Inferior parietal cortex (tissue), 1 donor: ENCODE data around the gene RNF181.
"Not testable (repeated sequence)": the region's sequence is repeated elsewhere in the genome, so short reads cannot be mapped to it uniquely, and the experiment has no call there.

Experiments used
- DNase-seq: peaks from one replicate; pipeline ENCODE4 v3.0.0-alpha.2; 2016; ENCODE audit errors: extremely low spot score

The RNF181 gene

DNA sequence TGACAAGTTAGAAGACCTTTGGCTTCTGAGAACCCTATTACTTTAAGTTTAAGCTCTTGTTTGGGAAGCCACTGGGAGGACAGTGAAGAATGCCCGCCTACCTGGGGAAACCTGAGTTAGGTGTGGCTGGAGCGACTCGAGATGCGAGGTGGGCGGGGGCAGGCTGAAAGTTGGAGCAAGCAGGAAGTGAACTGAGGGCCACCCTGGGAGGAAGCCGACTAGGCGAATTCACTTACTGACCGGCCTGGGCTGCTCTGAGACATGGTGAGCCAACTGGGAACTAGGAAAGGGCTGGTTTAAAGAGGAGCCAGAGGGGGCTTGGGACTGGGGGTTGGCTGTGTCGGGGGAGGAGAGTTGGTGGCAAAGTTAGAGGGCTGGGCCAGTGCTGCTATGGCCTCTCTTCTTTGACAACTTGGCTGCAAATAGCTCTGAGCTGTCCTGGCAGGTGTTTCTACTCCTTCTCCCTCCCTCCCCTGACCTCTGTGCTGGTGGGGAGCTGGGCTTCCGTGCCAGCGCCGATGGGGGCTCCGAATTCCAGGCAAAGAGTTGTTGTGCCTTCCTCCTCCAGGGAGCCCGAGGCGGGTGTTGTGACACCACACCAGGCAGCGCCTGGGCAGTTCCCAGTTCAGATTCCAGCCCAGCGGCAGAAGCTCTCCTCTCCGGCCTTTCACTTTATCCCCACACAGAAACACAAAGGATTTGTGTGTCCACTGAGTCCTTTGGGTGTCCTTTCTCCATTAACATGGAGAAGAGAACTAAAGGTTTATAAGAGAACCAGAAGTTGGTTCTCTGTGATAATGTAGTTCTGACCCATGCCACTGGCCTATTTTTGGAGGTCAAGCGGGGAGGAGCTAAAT, 17.9 kb upstream of the RNF181 start, which contains the start of gene VAMP8:
VAMP8 (plus strand) TSS at position 201 of the 857 bp plus-strand sequence; CDS start at position 262, 61 bp downstream.
- no peak for DNase-seq

DNA sequence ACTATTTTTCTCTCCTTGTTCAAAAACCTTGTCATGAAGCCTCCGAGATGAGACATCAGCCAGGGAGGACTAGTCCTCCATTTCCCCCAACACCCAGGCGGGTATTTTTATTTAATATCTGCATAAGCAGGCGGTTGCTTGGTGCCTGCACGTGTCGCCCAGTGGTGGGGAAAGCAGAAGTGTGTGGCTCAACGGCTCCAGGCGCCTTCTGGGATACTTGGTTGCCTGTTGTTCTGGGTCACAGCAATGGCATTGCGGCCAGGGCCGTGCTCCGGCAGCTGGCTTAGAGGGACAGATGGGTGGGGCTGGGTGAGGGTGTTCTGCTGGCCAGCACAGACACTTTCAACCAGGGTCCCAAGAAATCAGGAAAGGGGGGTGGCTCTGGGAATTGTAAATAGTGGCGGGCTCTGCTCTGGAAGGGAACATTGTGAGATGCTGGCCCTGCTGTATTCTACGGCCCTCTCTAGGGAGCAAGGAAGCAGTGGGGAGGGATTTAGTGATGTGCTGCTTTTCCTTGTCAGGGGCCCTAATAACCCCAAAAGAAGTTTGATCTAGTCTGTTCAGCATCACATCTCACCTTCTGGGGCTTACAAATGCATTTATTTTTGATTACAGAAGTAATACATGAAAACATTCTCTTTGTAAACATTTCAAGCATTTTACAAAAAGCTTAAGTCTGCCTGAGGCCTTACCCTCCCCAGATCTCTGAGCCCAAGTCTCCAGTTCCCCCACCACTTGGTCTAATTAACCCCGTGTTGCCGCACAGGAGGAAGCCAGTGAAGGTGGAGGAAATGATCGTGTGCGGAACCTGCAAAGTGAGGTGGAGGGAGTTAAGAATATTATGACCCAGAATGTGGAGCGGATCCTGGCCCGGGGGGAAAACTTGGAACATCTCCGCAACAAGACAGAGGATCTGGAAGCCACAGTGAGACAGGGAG, 17.0 kb upstream of the RNF181 start:
- DNase-seq, result no peak

DNA sequence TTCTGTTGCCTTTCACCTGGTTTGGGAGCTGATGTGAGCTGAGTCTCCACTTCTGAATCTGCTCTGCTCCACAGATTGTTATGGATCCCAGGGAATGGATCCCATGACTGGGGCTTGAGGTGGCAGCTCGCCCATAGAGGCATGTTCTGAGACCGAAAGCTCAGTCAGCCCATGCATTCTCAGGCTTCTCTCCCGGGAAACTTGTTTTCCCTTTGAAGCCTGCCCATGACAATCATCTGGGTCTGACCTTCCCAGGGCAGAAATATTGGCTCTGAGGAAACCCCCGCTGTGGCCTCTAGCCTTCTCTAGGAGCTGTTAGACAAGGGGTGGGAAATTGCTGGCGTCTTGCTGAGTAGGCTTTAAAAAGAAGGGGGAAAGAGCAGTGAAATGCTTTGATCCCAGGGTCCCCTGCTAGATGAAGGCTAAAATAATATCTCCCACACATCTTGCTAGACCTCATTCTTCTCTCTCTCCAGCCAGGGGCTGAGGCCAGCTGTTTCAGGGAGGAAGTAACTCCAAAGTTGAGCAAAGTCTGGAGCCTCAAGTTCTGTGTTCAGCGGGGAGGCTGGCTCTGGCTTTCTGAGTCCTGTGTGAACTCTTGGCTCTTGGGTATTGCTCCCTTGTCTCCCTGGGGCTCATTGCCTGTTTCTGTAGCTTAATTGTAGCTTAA, 16.1 kb upstream of the RNF181 start:
- DNase-seq, result no peak

DNA sequence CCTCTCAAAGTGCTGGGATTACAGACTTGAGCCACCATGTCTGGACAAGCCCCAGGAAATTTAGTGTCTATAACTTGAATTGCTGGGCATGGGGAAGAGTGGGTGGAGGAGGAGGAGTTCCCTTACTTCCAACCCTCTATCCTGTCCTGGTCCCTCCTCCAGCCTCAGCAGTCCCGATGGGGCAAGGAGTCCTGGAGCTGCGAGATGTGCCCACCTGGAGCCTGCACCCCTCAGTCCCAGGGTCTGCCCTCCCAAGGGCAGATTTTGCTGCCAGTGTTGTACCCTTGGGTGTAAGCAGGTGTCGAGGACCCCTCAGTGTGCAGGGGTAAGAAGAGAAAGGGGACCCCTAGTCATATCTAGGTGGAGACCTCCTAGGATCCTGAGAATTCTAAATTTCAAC, 15.3 kb upstream of the RNF181 start:
- no peak for DNase-seq

DNA sequence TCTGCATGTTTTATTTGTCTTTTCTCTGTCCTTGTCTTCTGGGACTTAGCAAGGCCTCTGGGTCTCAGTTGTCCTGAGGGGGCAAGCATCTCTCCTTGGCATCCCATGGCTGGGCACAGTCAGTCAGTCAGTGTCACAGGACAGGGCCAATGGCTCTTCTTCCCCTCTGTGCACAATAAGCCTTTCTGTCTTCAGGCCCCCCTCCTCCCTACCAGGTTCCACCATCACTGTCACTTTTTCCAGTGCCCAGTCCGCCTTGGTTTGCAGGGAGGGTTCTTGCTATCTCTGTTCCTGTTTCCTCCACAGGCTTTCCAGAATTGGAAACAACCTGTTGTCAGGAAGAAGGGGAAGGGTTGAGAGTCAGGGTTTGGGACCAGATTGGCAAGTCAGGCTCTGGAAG, 13.1 kb upstream of the RNF181 start:
- DNase-seq, result no peak

DNA sequence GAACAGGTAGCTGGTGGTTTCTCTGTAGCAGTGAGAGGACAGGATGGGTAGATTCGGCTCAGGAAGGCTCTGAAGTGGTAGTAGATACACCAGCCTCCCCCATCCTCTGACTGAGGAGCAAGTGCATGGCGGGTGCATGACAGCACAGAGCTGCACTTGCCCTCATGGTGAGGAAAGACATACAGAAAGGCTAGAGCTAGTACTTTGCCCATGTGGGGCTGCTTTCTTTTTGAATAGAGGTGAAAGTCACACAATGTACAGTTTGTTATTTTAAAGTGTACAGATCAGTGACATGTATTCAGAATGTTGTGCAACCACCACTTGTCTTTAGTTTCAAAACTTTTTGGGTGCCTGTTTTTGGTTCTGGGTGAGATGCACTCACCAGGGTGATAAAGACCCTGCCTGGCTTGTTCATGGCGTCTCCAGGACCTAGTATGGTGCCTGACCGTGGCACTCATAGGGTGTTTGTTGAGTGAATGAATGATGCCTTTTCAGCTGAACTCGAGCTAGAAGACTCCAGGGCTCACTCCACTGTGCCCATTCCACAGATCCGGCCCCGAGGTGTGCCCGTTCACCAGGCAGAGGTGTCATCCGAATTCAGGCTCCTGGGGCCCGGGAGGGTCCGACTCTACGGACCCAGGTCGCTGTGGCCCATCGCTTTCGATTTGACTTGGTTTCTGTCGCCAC, 11.7 kb upstream of the RNF181 start:
- DNase-seq, result no peak

DNA sequence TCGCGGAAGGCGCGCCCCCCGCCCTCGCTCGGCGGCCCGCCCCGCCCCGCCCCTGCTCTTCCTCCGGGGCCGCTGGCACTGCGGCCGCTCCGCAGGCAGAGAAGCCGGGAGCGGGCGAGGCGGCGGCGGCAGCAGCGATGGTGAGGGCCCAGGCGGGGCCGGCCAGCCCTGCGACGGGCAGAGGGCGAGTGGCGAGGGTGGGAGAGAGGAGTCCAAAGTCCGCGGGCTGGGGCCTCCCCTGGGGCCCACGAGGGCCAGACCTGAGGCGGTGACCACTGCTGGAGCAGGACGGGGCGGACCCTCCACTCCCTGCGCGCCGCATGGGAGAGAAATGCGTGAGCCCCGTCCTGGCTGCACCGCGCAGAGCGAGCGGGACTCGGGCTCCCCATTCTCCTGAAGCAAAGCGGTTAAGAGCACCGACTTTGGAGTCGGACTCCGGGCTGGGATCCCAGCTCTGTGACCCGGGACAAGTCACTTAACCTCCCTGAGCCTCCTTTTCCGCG, 11.1 kb upstream of the RNF181 start, which contains the start of gene VAMP5:
VAMP5 (plus strand) TSS at position 78 of the 503 bp plus-strand sequence; CDS start at position 138, 60 bp downstream.
- DNase-seq, result no peak

DNA sequence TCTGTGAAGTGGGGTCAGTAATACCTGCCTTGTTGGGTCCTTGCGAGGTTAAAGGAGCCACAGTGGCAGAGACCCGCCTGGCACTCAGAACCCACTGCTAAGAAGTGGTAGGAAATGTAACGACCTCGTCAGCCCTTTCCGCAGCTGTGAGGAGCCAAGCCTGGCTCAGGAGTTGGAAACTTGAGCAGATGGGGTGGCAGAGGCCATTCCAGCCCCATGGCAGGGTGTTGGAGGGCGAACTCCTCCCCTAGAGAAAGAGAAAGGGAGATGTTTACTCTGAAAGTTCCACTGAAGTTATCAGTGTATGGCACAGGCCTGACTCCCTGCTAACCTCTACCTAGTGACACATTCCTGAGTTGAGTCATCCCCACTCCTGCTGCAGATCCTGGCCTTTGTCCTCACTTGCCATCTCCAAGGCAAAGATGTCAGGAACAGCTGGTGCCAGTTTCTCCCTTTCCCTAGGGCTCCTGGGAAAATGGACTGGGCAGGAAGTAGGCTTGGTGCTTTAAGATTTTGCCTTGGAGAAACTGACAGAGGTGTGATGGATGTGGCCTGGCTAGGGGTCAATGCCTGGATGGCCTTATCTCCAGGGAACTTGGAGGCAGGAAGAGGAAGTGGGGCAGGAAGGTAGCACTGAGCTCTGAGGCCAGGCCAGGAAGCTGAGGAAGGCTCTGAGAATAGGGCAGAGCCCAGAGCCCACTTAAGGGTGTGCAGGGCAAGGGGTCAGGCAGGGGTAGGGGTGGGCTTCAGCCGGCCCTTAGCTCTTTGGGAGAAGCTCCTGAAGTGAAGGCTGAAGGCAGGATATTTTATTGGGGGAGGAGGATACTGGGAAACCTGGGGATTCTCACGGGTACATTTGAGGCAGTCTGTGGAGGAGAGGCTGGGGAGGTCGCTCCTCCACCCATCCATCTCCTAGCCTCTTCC, 10.4 kb upstream of the RNF181 start:
- no peak for DNase-seq

DNA sequence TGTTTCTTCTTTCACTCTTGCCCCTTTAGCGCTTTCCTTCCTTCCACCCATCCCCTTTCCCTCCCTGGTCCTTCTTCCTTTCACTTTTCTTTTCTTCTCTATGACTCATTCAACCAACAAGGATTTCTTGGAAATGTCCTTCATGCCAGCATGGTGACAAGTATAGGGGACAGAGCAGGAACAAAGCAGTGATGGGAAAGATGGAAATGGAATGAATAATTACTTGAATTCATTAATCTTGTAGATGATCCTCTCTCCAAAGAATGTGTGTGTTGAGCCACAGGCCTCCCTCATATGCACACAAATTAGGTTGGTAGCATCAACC, 9.8 kb upstream of the RNF181 start:
- no peak for DNase-seq

DNA sequence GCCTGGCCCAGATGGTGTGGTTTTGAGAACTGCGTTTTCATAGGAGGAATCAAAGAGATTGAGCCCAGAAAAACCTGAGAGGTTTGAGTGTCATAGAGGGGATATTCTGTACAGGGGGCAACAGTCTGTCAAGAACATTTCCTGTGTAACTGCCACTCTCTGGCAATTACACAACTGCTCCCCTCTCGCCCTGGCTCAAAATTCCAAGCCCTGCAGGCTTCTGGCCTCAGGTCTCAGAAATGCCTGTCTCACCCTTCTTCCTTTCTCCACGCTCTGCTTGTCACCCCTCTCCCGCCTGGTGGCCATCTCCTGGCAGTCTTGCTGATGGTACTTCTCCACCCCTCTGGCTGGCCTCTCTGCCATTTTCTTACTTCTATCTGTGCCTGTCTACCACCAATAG, 7.3 kb upstream of the RNF181 start:
- DNase-seq, result no peak

DNA sequence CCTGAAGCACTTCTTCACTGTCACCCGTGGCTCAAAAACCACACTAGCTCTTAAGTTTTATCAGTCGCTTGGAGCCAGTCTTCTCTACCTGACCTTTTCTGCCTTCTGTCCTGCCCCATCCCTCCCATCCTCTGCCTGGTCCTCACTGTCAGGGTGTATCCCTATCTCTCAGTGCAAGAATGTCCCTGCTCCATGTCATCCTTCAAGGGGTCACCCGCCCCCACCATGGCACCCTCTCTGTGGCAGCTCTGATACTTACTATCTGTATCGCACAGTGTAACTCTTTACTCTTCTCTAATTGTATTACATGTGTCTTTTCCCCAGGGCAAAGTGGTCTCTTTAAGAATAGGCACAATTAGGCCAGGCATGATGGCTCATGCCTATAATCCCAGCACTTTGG, 6.9 kb upstream of the RNF181 start:
- DNase-seq, result no peak

DNA sequence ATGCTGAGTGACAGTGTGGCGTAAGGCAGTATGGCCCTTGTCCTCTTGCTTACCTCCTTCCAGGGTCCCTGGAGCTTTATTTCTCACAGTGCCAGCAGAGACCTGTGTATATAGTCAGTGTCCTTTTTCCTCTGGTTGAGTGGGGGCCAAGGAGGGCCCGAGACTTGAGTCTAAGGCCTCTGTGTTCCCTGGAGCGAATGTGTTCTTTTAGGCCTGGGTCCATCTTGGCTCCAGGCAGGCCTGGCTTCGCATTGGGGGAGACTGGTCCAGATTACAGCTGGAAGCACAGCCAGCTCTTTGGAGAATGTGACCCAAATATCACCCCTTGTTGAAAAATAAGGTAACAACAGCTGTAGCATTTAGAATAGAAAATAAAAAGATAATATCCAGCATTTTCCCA, 6.4 kb upstream of the RNF181 start:
- no peak for DNase-seq

DNA sequence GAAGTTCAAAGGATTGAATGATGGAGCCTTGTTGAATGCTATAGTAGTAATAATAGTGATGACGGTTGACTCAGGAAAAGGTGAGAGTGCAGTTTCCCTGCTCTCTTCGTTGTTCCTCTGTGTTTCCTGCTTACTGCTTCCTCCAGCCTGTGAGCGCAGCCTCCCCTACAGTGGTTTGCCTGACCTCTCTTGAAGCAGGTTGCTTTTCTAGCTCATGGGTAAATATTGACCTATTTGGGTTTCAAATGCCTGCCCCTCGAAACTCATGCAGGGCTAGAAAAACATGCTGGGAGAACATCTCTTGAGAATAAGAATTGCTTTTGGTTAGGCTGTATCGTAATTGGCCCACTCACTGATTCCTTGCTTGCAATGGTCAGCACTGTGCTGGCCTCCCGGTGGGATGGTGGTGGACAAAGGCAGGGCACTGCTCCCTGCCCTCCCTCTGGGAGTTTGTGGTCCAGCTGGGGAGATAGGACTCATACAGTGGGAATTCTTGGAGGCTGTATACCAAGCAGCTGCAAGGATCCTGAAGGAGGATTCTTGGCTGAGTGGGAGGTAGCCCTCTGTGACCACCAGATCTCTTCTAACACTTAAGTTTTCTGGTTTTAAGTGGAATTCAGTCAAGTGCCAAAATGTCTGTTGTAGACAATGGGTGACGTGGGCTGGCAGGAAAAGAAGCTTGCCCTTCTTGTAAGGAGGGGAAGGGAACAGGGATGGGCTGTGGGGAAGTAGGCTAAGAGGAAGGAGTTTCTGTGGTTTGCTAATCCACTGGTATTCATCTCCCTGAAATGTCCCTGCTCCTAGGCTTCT, 5.4 kb upstream of the RNF181 start:
- DNase-seq, result no peak

DNA sequence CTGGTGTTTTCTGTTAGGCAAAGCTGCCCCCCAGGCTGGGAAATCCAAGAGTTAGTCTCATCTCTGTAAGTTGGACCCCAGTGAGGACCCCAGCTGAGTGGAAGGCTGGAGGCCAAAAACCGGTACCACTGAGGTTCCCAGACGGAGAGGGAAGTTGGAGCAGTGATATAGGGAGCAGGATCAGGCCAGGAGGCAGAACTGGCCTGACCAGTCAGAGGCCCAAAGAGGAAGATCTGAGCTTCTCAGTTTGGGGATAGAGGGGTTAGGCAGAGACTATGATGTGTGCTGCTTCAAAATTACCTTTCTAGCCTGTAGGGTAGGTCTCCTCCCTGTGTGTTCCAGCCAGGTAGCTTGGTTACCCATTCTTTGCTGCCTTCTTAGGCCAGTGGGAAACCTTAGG, 4.6 kb upstream of the RNF181 start:
- DNase-seq, result no peak

DNA sequence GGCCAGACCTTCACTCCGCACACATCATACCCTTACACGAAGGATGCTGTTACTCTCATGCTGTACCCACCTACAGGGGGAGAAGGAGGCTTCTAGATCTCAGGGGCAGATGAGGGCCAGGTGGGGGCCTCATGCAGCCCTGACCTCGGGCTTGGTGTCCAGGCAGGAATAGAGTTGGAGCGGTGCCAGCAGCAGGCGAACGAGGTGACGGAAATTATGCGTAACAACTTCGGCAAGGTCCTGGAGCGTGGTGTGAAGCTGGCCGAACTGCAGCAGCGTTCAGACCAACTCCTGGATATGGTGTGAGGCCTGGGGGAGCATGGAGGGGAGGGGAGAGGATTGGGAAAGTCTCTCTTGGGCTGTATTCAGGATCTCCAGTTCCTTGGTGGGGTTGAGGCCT, 4.0 kb upstream of the RNF181 start:
- DNase-seq, result no peak

DNA sequence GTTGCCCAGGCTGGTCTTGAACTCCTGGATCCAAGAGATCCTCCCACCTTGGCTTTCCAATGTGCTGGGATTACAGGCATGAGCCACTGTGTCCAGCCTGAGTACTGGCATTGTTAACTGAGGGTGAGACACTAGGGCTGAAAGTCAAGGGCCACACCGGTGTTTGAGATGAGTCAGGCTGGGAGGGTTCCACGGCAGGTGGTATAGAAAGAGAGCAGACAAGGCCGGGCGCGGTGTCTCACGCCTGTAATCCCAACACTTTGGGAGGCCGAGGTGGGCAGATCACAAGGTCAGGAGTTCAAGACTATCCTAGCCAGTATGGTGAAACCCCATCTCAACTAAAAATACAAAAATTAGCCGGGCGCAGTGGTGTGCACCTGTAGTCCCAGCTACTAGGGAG, 3.2 kb upstream of the RNF181 start:
- DNase-seq, result not testable (repeated sequence)

DNA sequence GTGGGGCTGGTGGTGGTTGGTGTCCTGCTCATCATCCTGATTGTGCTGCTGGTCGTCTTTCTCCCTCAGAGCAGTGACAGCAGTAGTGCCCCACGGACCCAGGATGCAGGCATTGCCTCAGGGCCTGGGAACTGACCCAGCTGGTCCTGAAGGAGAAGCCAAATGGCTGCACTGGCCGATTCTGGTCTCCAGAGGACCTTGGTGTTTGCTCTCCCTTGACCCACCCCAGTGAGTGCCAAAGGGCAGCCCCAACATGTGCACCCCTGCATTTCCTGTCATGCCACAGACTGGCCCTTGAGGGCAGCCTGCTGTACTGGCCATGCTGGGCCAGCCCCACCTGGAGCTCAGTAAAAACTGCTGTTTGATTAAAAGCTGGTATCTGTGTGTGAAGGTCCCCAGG, 2.5 kb upstream of the RNF181 start:
- no peak for DNase-seq

DNA sequence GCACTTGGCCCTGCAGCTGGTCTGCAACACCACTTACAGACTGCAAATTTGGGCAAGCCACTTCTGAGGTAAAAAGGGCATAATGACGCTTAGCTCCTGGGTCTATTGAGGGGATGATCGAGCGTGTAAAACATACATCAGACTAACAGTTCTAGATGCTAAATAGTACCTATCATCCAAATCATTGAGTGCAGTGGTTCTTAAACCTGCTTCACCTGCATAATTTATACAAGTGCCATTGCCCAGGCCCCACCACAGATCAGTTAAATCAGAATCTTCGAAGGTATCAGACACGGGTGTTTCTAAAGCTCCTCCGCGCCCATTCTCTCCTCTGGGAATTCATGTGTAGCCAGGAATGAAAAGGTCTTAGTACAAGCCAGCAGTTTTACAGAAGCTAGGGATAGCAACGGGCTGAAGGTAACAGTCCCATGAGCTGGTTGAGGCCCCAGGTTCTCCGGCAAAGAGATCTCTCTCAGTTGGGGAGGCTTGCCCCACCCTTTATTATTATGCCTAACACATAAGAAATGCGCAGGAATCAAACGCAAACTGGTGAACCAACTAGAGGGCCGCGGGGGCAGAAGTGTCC, 737 bp upstream of the RNF181 start:
- no peak for DNase-seq

DNA sequence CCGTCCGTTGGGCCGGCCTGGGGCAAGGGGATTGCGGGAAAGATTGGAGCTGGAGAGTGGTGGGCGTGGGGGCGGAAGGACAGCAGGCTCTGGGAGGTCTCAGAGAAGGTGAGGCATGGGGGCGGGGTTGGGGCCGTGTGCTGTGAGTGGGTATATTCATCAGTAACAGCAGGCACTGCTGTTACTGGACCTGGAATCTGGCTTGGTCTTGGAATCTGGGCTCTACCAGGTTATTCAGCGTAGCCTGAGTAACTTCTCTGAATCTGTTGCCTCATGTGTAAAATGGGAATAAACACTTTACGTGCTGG, 435 bp downstream of the RNF181 start:
- no peak for DNase-seq
